Measurements from ENCODE around the gene LRRC15.

DNA sequence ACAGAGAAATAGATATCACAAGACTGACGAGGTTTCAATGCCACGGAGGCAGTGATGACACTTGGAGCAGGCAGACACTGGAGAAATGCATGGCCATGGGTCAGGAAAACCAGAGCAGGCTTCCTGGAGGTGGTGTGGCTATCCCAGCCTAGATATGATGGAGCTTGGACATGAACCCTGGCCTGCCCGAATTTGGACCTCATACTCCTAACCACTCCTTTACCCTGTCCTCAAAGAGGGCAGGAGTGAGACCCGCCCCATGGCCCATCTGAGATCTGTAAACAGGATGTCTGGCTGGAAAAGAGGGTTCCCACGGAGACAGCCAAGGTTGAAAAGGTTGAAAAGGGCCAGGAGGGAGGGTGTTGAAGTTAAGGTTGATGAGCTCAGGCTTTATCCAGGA, 49.4 kb downstream of the LRRC15 start:
- no peak for TF ChIP-seq POLR2AphosphoS5 (IDR thresholded peaks at IDR 0.05)
- TF ChIP-seq, protein P1, sequence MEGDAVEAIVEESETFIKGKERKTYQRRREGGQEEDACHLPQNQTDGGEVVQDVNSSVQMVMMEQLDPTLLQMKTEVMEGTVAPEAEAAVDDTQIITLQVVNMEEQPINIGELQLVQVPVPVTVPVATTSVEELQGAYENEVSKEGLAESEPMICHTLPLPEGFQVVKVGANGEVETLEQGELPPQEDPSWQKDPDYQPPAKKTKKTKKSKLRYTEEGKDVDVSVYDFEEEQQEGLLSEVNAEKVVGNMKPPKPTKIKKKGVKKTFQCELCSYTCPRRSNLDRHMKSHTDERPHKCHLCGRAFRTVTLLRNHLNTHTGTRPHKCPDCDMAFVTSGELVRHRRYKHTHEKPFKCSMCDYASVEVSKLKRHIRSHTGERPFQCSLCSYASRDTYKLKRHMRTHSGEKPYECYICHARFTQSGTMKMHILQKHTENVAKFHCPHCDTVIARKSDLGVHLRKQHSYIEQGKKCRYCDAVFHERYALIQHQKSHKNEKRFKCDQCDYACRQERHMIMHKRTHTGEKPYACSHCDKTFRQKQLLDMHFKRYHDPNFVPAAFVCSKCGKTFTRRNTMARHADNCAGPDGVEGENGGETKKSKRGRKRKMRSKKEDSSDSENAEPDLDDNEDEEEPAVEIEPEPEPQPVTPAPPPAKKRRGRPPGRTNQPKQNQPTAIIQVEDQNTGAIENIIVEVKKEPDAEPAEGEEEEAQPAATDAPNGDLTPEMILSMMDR (IDR thresholded peaks at IDR 0.05): no peak
- TF ChIP-seq POLR2A (IDR thresholded peaks at IDR 0.05): no peak

Data from suprapubic skin (tissue), 4 donors.